ENCODE measurements around the gene DRICH1.
A peak's percentile ranks its signal among the peaks of the same experiment; 100 is the strongest.
"Not testable (repeated sequence)": the region's sequence is repeated elsewhere in the genome, so short reads cannot be mapped to it uniquely, and the experiment has no call there.

DRICH1 gene

GRCh38 chr22:23569291-23569690, 62.8 kb downstream of the DRICH1 start:
- DNase-seq (ENCODE audit: low spot score): no peak

- no peak for DNase-seq (ENCODE audit: low spot score)
Measured at GRCh38 chr22:23566705-23567475, 65.2 kb downstream of the DRICH1 start.

DNA sequence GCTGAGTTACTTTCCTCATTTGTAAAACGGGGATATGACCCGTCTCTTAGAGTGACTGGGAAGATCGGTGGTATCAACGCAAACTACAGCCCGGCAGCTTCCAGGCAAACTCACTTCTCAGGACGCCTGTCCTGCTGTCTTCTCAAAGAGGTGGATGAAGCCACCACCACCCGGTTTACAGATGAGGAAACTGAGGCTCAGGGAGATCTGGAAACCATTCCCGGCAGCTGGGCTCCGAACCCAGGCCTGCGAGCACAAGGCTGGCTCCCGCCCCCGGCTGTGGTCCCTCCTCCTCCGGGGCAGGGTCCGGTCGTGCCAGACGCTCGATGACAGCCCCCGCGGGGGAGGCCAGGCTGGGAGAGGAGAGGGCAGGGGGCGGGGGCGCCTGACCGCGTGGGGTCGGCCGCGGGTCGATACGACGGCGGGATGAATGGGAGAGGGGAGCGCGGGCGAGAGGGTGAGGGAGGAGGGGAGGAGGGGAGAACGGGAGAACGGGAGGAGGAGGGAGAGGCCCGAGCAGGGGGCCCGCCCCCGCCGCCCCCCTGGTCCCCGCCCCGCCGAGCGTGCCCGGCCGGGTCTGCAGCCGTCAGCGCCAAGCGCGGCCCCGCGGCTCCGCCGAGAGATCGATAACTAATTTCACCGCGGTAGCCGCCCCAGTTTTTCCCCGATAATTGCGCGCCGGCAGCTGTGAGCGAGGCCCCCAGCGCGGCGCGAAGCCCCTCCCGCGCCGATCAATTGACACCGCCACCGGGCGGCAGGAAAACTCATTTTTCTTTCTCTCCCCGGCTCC, 66.0 kb downstream of the DRICH1 start:
- peak; percentile 83 for DNase-seq (ENCODE audit: low spot score)

DNA sequence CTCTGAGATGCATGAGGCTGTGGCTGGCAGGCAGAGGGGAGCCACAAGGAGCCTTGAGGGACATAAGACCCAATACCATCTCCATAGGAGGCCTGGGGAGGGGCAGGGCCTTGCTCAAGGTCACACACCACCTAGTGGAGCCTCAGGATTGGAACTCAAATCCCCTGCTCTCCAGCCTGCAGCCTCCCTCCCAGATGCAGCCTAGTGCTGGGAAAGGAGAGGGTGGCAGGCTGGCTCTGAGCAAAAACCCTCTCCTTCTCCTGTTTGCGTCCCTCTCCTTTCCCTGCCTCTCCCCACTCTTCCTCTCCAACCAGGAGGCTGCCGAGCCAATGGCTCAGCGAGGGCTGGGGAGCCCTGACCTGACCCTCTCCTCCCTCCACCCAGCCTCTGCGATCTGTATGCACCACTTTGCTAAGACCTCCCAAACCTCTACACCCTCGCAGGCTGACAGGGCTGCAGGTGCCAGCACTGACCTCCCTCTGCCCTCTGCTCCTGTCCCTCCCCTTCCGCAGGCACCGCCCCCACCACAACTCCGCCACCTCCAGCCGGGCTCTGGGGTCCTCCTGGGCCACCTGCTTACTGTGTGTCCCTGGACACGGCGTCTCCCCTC, 66.7 kb downstream of the DRICH1 start:
- peak; percentile 89 for DNase-seq (ENCODE audit: low spot score)

- no peak for DNase-seq (ENCODE audit: low spot score)
Measured at GRCh38 chr22:23564276-23564675, 67.8 kb downstream of the DRICH1 start.

DNA sequence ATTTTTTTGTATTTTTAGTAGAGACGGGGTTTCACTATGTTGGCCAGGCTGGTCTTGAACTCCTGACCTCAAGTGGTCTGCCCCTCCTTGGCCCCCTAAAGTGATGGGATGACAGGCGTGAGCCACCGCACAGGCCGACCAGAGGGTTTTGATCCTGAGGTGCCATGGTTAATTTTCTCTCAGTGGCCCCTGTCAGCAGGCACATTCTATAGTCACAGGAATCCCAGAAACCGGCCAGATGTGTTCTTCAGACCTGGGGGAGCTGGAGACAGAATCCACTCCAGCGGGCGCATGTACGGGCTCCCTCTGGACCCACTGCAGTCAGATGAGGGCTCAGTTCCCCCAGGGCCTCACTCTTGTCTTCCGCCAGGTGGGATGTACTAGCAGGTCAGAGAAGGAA, 69.0 kb downstream of the DRICH1 start:
- DNase-seq (ENCODE audit: low spot score): no peak

- DNase-seq (ENCODE audit: low spot score): no peak
Measured at GRCh38 chr22:23562186-23562585, 69.9 kb downstream of the DRICH1 start.

GRCh38 chr22:23561025-23561510, 71.1 kb downstream of the DRICH1 start:
- not testable (repeated sequence) for DNase-seq (ENCODE audit: low spot score)

GRCh38 chr22:23560215-23560614, 71.9 kb downstream of the DRICH1 start:
- not testable (repeated sequence) for DNase-seq (ENCODE audit: low spot score)

Small RNA genes lying within 50 kb of the gene (small RNA-seq; reads per million reads assigned to genes)
- 0 reads per million in 2 experiments for gene AP000346.3
